ENCODE data around the gene TIE1.

DNA sequence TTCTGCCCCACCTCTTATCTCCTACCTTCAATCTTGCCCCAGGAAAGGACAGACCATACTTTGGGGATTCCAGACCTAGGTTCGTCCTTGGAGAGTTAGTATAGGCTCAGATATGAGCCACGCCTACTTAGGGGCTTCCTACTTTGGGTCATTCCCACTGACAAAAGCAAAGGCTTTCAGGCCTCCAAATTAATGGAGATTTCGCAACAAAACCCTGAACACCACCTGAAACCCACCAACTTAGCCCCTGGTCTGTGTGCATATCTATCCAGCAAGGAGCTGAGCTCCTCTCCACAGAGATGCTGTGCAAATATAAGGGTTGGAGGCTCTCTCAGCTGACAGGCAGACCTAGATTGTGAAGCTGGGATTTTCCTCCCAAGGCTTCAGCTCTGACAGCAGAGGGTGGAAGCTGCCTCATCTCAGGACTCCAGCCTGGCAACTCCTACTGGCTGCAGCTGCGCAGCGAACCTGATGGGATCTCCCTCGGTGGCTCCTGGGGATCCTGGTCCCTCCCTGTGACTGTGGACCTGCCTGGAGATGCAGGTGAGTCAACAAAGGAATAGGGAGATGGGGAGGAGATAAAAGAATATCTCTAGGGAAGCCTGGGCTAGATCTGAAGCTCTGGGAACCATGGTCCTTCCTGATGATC lies 38.9 kb downstream of the TIE1 start:
- no peak for TF ChIP-seq HHEX (CRISPR knock-in tag; IDR thresholded peaks at IDR 0.05)
- TF ChIP-seq, protein P1, sequence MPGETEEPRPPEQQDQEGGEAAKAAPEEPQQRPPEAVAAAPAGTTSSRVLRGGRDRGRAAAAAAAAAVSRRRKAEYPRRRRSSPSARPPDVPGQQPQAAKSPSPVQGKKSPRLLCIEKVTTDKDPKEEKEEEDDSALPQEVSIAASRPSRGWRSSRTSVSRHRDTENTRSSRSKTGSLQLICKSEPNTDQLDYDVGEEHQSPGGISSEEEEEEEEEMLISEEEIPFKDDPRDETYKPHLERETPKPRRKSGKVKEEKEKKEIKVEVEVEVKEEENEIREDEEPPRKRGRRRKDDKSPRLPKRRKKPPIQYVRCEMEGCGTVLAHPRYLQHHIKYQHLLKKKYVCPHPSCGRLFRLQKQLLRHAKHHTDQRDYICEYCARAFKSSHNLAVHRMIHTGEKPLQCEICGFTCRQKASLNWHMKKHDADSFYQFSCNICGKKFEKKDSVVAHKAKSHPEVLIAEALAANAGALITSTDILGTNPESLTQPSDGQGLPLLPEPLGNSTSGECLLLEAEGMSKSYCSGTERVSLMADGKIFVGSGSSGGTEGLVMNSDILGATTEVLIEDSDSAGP (CRISPR knock-in tag; IDR thresholded peaks at IDR 0.05; ENCODE audit: borderline replicate concordance): no peak
- TF ChIP-seq NFE2 (CRISPR knock-in tag; IDR thresholded peaks at IDR 0.05): no peak
- no peak for TF ChIP-seq BORCS8-MEF2B (CRISPR knock-in tag; IDR thresholded peaks at IDR 0.05)
- TF ChIP-seq, protein P2, sequence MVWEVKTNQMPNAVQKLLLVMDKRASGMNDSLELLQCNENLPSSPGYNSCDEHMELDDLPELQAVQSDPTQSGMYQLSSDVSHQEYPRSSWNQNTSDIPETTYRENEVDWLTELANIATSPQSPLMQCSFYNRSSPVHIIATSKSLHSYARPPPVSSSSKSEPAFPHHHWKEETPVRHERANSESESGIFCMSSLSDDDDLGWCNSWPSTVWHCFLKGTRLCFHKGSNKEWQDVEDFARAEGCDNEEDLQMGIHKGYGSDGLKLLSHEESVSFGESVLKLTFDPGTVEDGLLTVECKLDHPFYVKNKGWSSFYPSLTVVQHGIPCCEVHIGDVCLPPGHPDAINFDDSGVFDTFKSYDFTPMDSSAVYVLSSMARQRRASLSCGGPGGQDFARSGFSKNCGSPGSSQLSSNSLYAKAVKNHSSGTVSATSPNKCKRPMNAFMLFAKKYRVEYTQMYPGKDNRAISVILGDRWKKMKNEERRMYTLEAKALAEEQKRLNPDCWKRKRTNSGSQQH (CRISPR knock-in tag; IDR thresholded peaks at IDR 0.05; ENCODE audit: low read depth): no peak
- TF ChIP-seq, protein P3, sequence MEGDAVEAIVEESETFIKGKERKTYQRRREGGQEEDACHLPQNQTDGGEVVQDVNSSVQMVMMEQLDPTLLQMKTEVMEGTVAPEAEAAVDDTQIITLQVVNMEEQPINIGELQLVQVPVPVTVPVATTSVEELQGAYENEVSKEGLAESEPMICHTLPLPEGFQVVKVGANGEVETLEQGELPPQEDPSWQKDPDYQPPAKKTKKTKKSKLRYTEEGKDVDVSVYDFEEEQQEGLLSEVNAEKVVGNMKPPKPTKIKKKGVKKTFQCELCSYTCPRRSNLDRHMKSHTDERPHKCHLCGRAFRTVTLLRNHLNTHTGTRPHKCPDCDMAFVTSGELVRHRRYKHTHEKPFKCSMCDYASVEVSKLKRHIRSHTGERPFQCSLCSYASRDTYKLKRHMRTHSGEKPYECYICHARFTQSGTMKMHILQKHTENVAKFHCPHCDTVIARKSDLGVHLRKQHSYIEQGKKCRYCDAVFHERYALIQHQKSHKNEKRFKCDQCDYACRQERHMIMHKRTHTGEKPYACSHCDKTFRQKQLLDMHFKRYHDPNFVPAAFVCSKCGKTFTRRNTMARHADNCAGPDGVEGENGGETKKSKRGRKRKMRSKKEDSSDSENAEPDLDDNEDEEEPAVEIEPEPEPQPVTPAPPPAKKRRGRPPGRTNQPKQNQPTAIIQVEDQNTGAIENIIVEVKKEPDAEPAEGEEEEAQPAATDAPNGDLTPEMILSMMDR (CRISPR knock-in tag; IDR thresholded peaks at IDR 0.05): no peak
- no peak for TF ChIP-seq ARHGAP35 (CRISPR knock-in tag; IDR thresholded peaks at IDR 0.05; ENCODE audit: borderline replicate concordance)
- TF ChIP-seq POLR2A (IDR thresholded peaks at IDR 0.05; ENCODE audit: insufficient read depth in 1 of 2, low read depth in 2 of 2, low read length in 2 of 2): no peak
- TF ChIP-seq, protein P4, sequence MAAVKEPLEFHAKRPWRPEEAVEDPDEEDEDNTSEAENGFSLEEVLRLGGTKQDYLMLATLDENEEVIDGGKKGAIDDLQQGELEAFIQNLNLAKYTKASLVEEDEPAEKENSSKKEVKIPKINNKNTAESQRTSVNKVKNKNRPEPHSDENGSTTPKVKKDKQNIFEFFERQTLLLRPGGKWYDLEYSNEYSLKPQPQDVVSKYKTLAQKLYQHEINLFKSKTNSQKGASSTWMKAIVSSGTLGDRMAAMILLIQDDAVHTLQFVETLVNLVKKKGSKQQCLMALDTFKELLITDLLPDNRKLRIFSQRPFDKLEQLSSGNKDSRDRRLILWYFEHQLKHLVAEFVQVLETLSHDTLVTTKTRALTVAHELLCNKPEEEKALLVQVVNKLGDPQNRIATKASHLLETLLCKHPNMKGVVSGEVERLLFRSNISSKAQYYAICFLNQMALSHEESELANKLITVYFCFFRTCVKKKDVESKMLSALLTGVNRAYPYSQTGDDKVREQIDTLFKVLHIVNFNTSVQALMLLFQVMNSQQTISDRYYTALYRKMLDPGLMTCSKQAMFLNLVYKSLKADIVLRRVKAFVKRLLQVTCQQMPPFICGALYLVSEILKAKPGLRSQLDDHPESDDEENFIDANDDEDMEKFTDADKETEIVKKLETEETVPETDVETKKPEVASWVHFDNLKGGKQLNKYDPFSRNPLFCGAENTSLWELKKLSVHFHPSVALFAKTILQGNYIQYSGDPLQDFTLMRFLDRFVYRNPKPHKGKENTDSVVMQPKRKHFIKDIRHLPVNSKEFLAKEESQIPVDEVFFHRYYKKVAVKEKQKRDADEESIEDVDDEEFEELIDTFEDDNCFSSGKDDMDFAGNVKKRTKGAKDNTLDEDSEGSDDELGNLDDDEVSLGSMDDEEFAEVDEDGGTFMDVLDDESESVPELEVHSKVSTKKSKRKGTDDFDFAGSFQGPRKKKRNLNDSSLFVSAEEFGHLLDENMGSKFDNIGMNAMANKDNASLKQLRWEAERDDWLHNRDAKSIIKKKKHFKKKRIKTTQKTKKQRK (IDR thresholded peaks at IDR 0.05; ENCODE audit: low read length): no peak

All from HepG2 (cell line).